Keratinocyte (primary cell): ENCODE data around the gene FHIT.

Experiments used
- CTCF ChIP-seq, 3 experiments: IDR thresholded peaks in 1 of 3; conservative IDR thresholded peaks in 1 of 3; optimal IDR thresholded peaks in 1 of 3; 2 replicates in 2 of 3; 3 replicates in 1 of 3; pipeline versions ENCODE3 to v1.5.1; 2011; ENCODE audit warnings: low read length in 3 of 3, mild to moderate bottlenecking in 3 of 3, moderate library complexity in 2 of 3, control low read depth in 1 of 3, inconsistent platforms in 1 of 3; ENCODE audit not compliant: insufficient read depth in 2 of 3; ENCODE audit errors: extremely low read depth in 1 of 3
- EZH2 ChIP-seq: IDR thresholded peaks from one replicate; pipeline ENCODE4 v1.6.1; 2012; ENCODE audit warnings: inconsistent platforms, mild to moderate bottlenecking, low read length, moderate library complexity

DNA sequence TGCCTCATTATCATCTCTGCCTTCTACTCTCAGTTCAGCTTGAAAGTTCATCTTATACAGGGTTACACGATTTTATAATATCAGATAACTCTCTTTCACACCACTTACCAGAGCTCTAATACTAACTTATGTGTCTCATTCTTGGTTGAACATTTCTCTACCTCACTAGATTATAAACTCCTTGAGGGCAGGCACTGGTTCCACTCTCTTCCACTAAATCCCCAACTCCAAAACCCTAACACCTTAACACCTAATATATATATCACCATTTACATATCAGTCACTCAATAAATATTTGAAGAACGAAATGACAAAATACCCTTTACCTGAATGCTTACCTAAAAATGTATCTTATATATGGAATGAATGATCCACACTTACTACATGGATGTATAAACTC lies 977.2 kb downstream of the FHIT start:
- TF ChIP-seq EZH2 (no peak), CTCF (optimal IDR thresholded peaks at IDR 0.05 in 1 of 3, IDR thresholded peaks at IDR 0.05 in 1 of 3, conservative IDR thresholded peaks at IDR 0.05 in 1 of 3; ENCODE audit: extremely low read depth in 1 of 3, insufficient read depth in 2 of 3, low read length in 3 of 3) (no peak)
